ENCODE data around the gene SIPA1L2.

Gene SIPA1L2

DNA sequence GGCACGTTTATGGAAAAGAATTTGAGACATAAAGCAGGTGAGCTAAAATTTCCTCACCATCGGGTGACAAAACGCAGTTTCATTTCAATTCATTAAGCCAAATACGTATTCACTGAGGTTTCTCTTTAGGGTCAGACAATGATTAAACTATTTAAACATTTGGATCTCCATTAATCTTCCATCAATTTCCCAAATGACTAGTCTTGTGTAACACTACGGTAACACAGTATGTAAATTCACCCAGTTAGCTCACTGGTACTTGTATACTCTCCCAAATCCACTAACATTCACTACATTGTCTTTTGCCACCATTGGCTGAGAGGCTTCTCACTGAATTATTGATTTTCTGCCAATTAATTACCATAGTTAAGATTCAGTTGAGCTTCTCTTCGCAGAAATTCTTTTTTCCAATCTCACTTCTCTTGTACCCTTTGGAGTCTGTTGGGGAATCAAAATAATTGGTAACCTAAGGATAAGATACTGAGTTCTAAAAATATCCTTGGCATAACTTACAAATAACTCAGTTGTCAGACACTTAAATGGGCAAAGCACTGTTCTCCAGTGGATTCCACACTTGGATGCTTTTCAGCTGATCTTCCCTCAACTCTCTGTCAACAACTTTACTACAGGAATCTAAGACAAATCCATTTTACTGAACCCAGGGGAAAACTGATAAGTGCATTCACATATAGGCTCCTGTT, 40.7 kb downstream of the SIPA1L2 start:
- no peak for DNase-seq (ENCODE audit: low read depth, low spot score)

DNA sequence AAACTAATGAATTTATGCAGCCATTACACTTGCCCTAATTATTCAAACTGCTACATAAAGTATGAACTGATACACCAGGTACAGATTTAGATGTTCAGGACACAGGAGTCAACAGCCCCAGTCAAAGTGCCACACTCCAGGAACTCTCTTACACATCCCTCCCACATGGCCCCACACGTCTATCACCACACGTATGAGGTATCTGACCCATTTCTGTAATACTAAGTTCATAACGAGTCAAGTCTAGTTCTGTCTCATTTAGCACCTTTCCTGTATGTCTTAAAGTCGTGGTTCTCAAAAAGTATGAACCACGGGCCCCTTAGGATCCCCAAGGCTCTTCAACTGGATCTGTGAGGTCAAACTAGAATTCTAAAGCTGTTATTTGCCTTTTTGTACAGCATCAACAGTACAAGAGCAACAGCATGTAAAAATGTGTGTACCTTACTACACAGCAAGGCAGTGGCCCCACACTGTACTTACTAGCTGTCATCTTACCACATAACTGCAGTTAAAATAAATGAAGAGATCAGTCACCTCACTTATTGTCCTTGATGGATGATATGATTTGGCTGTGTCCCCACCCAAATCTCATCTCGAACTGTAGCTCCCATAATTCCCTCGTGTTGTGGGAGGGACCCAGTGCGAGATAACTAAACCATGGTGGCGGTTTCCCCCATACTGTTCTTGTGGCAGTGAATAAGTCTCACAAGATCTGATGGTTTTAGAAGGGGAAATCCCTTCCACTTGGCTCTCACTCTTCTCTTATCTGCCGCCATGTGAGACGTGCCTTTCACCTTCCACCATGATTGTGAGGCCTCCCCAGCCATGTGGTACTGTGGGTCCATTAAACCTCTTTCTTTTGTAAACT, 42.6 kb downstream of the SIPA1L2 start:
- no peak for DNase-seq (ENCODE audit: low read depth, low spot score)

DNA sequence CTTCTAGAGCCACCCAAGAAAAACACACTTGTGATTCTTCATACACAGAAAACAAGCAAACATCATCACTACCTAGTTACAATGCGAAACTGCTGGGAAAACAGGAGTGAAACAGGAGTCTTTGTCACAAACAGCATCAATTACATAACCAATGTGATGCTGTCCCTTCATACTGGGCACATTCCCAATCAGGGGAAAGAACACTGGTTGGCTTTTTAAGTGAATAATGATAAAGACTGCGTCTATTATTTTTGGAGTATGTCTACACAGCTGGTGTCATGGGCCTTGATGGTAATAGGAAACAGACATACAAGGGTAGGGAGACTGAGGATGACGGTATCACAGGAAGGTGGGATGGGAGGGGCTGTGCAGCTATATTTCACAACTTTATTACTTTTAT, 43.3 kb downstream of the SIPA1L2 start:
- no peak for DNase-seq (ENCODE audit: low read depth, low spot score)

DNA sequence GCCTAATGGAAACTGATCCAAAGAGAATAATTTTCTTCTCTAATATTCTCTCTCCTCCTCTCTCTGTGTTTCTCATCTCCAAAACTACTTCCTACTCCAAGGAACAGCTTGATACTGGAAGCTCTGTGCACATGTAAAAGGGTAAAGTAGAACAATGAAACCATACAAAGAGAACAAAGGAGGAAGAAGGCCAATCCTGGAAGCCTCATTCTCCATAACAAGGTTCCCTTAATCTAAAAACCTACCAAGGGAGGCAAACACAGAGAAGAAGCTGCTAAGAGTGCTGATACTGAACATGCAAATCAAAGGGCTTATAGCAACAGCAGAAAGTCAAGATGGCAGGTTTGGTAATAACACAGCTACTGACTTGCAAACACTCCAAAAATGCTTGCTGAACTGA, 44.4 kb downstream of the SIPA1L2 start:
- no peak for DNase-seq (ENCODE audit: low read depth, low spot score)

DNA sequence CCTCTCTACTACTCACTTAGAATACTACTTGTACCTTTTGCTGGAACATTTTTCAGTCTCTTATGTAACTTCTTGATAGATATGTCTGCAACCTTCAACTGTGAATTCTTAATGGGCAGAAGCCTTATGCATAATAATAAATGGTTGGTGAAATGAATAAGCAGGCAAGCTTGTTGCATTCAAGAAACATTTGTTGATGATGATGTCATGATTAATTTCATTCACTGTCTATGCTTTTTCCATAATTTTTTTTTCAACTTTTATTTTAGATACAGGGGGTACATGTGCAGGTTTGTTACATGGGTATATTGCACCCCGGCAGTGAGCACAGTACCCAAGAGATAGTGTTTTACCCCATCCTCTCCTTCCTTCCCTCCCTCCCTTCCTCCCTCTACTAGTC, 48.0 kb downstream of the SIPA1L2 start:
- no peak for DNase-seq (ENCODE audit: low read depth, low spot score)
